ENCODE data around the gene NAA80. TPM values are rescaled to one million over a fixed set of nuclear protein-coding genes. Genes with fewer than 3 reads are reported as not detected.

Gene NAA80
- total and polyA plus RNA-seq, 2 donors (not counting 3 experiments of a cell fraction or from before 2014, with no cell fraction given): 9.0 to 13.1 TPM

DNA sequence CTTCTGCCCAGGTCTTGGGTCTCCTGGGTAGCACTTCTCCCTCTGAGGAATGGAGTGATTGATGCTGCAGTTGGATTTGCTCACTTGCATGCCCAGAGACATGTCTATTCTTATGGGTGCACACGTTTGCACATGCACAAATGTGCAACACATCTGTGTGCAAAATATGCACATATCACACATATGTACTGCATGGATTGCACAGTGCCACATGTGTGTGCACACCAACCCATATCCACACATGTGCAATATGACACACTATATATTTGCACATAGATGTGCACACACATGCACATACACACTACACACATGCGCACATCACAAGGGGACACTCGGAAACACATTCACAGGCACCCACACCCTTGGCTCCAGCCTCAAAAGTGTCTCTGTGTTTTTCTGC is 30.9 kb downstream of the NAA80 start:
- no peak overlapping the region for H3K9ac ChIP-seq (replicated peaks; ENCODE audit: extremely low read depth, insufficient read depth, low read length)
- CTCF ChIA-PET: interaction anchor here (0.9 to 3.0 kb wide), 2 partner anchors 41 to 74 kb away, joined by 3 to 26 read pairs; no protein-coding TSS in a partner anchor

DNA sequence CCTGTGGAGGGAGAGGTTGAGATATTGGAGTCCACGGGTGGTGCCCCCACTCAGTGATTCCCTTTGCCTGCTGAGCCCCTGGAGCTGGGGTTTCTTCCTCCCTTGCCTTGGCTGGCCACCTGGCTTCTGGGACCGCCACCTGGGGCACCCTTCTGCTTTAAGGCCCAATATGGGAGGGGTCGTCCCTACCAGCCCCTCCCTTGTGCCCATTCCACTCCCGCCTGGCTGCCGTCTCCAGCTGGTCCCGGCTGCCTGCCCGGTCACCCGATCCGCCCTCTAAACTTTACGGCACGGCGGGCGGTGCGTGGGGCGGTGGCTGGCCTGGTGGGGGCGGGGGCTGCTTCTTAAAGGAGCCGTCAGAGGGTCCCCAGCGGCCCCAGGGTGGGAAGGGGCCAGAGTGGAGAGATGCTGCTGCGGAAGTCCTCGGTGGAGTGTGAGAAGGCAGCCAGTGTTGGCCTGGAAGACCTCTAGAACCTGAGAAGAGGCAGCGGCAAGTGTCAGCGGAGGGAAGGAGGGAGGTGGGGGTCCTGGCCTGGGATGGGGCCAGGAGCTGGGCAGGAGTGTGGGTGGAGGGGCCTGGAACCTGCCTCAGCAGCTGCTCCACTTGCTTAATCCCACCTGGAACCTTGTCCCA is 31.8 kb downstream of the NAA80 start:
- intact Hi-C loops (cut with micrococcal nuclease): loop anchor here (10.0 kb wide), 1 partner anchor 143 kb away; no protein-coding TSS in a partner anchor
- Histone ChIP-seq H4K20me1 (replicated peaks; ENCODE audit: control insufficient read depth, extremely low read depth, insufficient read depth, low read length) (no peaks in the 10 kb centered on the region), H3K27me3 (ENCODE audit: control insufficient read depth in 2 of 2, insufficient read depth in 2 of 2, low read length in 2 of 2) (peaks cover 3 to 6% of the 10 kb centered on the region in 2 experiments), H3K9me3 (replicated peaks; ENCODE audit: control insufficient read depth, insufficient read depth, low read length) (no peaks in the 10 kb centered on the region), H3K9me1 (replicated peaks; ENCODE audit: control insufficient read depth, extremely low read depth, insufficient read depth, low read length) (no peaks in the 10 kb centered on the region), H3K36me3 (ENCODE audit: control insufficient read depth in 2 of 2, extremely low read depth in 1 of 2, insufficient read depth in 2 of 2, low read length in 2 of 2) (no peaks in the 10 kb centered on the region), H3K4me2 (ENCODE audit: insufficient read depth, low read length) (no peak overlapping the region), H3K4me3 (replicated peaks in 1 of 3; ENCODE audit: insufficient read depth in 1 of 3, low read depth in 1 of 3, low read length in 3 of 3) (no peak overlapping the region), H3K9ac (replicated peaks; ENCODE audit: extremely low read depth, insufficient read depth, low read length) (no peak overlapping the region), H2AFZ (ENCODE audit: low read depth, low read length) (no peak overlapping the region), H3K4me1 (ENCODE audit: control insufficient read depth, extremely low read depth, insufficient read depth, low read length) (no peaks in the 10 kb centered on the region), H3K79me2 (ENCODE audit: control insufficient read depth, insufficient read depth, low read length) (no peaks in the 10 kb centered on the region), H3K27ac (ENCODE audit: insufficient read depth, low read depth, low read length) (no peak overlapping the region)
- POLR2A ChIA-PET: interaction anchor here (1.0 to 1.1 kb wide), 2 partner anchors 32 to 34 kb away, joined by 5 read pairs; no protein-coding TSS in a partner anchor
- CTCF ChIA-PET: interaction anchor here (0.9 to 3.0 kb wide), 5 partner anchors 21 to 73 kb away, joined by 3 to 26 read pairs (median 6); no protein-coding TSS in a partner anchor
- no peak for DNase-seq (ENCODE audit: low read depth, low spot score)
- TF ChIP-seq, protein P1, sequence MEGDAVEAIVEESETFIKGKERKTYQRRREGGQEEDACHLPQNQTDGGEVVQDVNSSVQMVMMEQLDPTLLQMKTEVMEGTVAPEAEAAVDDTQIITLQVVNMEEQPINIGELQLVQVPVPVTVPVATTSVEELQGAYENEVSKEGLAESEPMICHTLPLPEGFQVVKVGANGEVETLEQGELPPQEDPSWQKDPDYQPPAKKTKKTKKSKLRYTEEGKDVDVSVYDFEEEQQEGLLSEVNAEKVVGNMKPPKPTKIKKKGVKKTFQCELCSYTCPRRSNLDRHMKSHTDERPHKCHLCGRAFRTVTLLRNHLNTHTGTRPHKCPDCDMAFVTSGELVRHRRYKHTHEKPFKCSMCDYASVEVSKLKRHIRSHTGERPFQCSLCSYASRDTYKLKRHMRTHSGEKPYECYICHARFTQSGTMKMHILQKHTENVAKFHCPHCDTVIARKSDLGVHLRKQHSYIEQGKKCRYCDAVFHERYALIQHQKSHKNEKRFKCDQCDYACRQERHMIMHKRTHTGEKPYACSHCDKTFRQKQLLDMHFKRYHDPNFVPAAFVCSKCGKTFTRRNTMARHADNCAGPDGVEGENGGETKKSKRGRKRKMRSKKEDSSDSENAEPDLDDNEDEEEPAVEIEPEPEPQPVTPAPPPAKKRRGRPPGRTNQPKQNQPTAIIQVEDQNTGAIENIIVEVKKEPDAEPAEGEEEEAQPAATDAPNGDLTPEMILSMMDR (IDR thresholded peaks at IDR 0.05; ENCODE audit: extremely low read depth in 1 of 2, insufficient read depth in 1 of 2, low read depth in 1 of 2, low read length in 2 of 2): no peak
- TF ChIP-seq JUN (IDR thresholded peaks at IDR 0.05; ENCODE audit: borderline replicate concordance, insufficient read depth, insufficient read length, low read depth): no peak
- no peak for TF ChIP-seq GATA2 (IDR thresholded peaks at IDR 0.05; ENCODE audit: insufficient read depth, insufficient read length, low read depth, low read length)
- TF ChIP-seq POLR2A (IDR thresholded peaks at IDR 0.05; ENCODE audit: low read depth, low read length): no peak
- TF ChIP-seq, protein P2, sequence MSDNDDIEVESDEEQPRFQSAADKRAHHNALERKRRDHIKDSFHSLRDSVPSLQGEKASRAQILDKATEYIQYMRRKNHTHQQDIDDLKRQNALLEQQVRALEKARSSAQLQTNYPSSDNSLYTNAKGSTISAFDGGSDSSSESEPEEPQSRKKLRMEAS (IDR thresholded peaks at IDR 0.05; ENCODE audit: insufficient read depth, insufficient read length): no peak
- TF ChIP-seq FOS (IDR thresholded peaks at IDR 0.05; ENCODE audit: borderline replicate concordance, insufficient read depth, low read length): no peak
- TF ChIP-seq MYC (IDR thresholded peaks at IDR 0.05; ENCODE audit: low read depth, low read length): no peak
- TF ChIP-seq POLR2AphosphoS5 (IDR thresholded peaks at IDR 0.05; ENCODE audit: insufficient read depth, low read depth, low read length): no peak
- TF ChIP-seq EZH2 (IDR thresholded peaks at IDR 0.05; ENCODE audit: borderline replicate concordance, low read depth, low read length, severe bottlenecking): no peak
- BruUV-seq (replicated peaks): no TSS peak
- dilution Hi-C loops (cut with MboI; ENCODE audit: extremely low pct_ligation_motif_present, low sequenced_read_pairs): no loop called here
- no peak for FAIRE-seq

More for the DNA sequence above, 30.9 kb downstream of the NAA80 start:
- no peaks in the 10 kb centered on the region for H4K20me1 ChIP-seq (replicated peaks; ENCODE audit: control insufficient read depth, extremely low read depth, insufficient read depth, low read length)
- peaks cover 5 to 6% of the 10 kb centered on the region in 2 experiments for H3K27me3 ChIP-seq (ENCODE audit: control insufficient read depth in 2 of 2, insufficient read depth in 2 of 2, low read length in 2 of 2)
- FAIRE-seq (no peak), DNase-seq (ENCODE audit: low read depth, low spot score) (no peak)
- H3K4me1 ChIP-seq (ENCODE audit: control insufficient read depth, extremely low read depth, insufficient read depth, low read length): peaks cover 2% of the 10 kb centered on the region
- no peak overlapping the region for H3K4me2 ChIP-seq (ENCODE audit: insufficient read depth, low read length)
- TF ChIP-seq GATA2 (IDR thresholded peaks at IDR 0.05; ENCODE audit: insufficient read depth, insufficient read length, low read depth, low read length) (no peak), EZH2 (IDR thresholded peaks at IDR 0.05; ENCODE audit: borderline replicate concordance, low read depth, low read length, severe bottlenecking) (peak; percentile 29)
- H3K27ac ChIP-seq (ENCODE audit: insufficient read depth, low read depth, low read length): no peak overlapping the region
- no peak overlapping the region for H3K4me3 ChIP-seq (replicated peaks in 1 of 3; ENCODE audit: insufficient read depth in 1 of 3, low read depth in 1 of 3, low read length in 3 of 3)
- no TSS peak for BruUV-seq (replicated peaks)
- dilution Hi-C loops (cut with MboI; ENCODE audit: extremely low pct_ligation_motif_present, low sequenced_read_pairs) (no loop called here), intact Hi-C loops (cut with micrococcal nuclease) (loop anchor here (10.0 kb wide), 1 partner anchor 143 kb away; no protein-coding TSS in a partner anchor)
- H2AFZ ChIP-seq (ENCODE audit: low read depth, low read length): no peak overlapping the region
- POLR2A ChIA-PET: no interaction called here
- H3K9me1 ChIP-seq (replicated peaks; ENCODE audit: control insufficient read depth, extremely low read depth, insufficient read depth, low read length): no peaks in the 10 kb centered on the region
- H3K9me3 ChIP-seq (replicated peaks; ENCODE audit: control insufficient read depth, insufficient read depth, low read length): no peaks in the 10 kb centered on the region
- H3K79me2 ChIP-seq (ENCODE audit: control insufficient read depth, insufficient read depth, low read length): no peaks in the 10 kb centered on the region
- no peaks in the 10 kb centered on the region for H3K36me3 ChIP-seq (ENCODE audit: control insufficient read depth in 2 of 2, extremely low read depth in 1 of 2, insufficient read depth in 2 of 2, low read length in 2 of 2)

All from endothelial cell of umbilical vein (primary cell).